H4 (cell line): ENCODE measurements around the gene PDPK1. TPM values are rescaled to one million over a fixed set of nuclear protein-coding genes. Genes with fewer than 3 reads are reported as not detected.
"Not testable (repeated sequence)": the region's sequence is repeated elsewhere in the genome, so short reads cannot be mapped to it uniquely, and the experiment has no call there.

Experiments
- DNase-seq: peaks from one replicate; pipeline ENCODE4 v3.0.0-alpha.2; 2015; ENCODE audit warnings: low spot score
- total RNA-seq: library from RNA; depleted of rRNA; stranded (reverse); fragments of >200 nt; shearing (Covaris generic); gene quantifications from 2 replicates; pipeline ENCODE4 v1.2.3, GENCODE V29; 2014

PDPK1 gene
- total RNA-seq, 1 experiment from 2014 or later = 8.2 TPM

DNA sequence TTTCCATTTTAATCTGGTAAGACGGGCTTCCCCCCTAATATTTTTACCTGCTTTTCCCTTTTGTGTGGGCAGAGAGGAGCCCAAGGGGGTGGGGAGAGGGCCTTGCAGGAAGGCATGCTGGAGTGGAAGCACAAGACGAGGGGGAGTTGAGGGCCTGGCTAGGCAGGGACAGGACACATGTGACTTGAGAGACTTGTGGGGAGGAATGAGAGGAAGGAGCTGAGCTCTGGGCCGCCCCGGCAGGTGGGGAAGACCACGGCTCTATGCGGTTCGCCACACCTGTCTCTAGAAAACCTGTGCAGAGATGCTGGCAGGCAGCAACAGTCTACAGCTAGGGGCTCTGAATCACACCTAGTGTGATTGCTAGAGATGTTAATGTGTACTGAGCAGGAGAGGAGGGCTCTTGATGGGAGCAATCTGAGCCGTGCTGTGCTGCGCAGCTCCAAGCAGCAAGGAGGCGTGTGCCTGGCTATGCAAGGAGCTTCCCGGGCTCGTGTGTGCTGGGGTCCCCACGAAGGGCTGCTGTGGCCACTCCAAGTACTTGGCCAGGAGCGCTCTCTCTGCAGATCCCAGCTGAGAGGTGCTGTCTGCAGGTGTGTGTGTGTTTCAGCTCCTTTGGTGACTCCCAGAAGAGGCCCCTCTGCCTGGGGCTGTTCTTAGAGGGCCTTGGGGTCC, 50.2 kb downstream of the PDPK1 start:
- no peak for DNase-seq

DNA sequence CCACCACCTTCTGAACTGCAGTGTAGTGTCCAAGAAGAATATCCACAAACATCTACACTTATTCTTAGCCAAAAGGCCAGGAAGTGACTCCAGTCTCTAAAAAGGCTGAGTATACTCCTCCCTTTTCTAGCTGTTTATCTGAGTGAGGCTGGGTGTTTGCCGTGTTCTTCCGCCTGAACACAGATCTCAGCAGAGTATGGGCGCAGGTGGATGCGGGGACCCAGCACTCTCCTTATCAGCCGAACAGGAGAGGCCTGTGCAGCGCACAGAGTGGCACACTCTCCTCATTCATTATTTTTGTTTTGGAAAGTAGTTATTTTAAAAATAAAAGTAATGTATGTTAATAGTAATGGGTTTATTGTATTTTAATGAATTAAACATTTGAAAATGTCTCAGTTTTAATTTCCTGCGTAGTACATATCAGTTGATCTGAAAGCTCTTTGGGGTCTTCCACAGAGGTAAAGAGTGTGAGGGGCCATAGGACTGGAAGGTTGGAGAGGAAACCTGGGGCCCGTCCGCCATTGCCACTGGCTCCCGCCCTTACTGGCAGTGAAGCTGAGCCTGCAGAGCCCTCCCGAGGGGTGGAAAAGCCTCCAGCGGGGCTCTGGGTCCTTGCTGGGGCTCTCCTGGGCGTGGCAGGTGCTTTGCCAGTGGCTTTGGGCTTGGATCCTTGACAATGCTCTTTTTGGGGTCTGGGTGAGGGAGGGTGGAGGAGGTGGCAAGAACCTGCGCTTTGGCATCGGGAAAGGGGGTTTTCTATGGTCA, 53.8 kb downstream of the PDPK1 start:
- no peak for DNase-seq

DNA sequence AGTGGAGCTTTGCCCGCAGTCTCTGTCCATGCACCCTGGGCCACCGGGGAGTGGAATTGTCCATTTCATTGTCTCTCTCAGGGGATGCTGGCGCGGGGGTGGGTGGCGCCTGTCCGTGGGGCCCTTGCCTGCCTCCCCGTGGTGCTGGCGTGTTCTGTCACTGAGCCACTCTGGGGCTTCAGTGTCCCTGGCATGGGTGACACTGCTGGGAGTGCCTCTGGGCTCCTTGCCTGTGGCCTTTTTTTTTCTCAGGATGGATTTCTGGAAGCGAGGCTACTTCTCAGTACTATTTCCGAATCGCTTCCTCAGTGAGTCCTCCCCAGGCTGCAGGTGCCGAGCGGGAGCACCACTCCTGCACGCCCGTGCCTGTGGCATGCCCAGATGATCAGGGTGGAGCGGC, 55.0 kb downstream of the PDPK1 start:
- DNase-seq = no peak

DNA sequence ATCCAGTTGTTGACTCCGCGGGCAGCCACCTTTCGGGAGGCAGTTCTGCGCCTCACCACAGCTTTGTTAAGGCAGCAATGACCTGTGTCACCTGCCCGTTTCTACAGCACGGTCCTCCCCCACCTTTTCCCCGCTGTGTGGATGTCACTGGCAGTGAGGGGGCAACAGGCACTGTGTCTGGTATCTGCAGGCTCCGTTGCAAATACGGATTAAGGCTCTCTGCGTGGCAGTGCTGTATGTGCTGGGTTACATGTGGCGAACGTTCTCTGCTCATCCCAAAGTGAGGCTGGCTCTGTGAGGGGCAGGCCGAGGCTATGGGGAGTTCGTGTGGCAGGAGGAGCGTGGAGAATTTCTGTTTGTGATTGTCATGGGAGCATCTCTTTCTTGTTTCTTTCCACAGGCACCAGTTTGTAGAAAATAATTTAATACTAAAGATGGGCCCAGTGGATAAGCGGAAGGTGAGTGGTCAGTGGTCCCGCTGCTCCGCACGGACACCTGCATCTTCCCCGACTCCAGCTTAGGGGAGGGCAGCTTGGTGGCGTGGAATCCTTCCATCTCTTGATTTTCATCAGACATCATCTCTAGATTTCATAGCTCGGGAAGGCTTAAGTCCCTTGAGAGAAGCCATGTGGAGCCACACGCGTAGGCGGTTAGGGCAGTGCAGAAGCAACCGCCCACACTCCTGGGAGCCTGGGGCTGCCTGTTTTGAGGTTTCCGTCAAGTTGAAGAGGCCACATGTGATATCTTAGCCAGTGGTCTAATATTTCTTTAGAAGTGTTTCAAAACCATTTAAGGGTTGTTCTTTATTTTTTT, 57.8 kb downstream of the PDPK1 start:
- no peak for DNase-seq

DNA sequence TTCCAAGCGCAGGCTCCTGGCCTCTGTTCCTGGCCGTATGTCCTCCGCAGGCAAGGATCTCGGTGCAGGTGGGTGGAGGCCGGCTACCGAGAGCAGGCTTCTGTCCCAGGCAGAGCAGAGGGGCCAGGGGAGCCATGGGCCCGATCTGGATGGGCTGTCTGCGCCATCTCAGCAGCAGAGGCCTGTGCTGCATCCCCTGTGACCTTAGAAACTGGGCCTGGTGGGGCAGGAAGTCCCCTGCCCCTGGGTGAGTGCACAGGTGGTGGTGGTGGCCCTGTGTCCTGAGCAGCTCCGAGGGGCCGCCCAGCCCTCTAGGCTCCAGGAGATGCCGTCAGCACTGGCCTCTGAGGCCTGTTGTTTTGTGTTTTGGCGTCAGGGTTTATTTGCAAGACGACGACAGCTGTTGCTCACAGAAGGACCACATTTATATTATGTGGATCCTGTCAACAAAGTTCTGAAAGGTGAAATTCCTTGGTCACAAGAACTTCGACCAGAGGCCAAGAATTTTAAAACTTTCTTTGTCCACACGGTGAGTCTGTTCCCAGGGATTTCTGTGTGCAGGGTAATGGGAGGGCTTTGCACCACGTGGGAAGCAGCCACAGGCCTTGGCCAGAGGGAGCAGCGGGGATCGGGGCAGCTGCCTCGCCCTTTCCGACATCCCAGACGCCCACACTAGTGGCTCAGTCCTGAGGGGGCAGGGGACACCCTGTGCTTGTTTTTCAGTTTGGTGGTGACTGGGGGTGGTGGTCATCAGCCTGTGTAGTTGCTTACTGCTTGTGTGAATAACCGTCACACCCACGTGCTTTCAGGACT, 59.1 kb downstream of the PDPK1 start:
- DNase-seq = no peak

DNA sequence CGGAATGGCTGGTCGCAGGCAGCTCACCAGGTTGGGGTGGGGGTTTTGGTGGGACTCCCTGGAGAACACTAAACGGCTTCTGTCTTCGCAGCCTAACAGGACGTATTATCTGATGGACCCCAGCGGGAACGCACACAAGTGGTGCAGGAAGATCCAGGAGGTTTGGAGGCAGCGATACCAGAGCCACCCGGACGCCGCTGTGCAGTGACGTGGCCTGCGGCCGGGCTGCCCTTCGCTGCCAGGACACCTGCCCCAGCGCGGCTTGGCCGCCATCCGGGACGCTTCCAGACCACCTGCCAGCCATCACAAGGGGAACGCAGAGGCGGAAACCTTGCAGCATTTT, 59.7 kb downstream of the PDPK1 start:
- DNase-seq = no peak

DNA sequence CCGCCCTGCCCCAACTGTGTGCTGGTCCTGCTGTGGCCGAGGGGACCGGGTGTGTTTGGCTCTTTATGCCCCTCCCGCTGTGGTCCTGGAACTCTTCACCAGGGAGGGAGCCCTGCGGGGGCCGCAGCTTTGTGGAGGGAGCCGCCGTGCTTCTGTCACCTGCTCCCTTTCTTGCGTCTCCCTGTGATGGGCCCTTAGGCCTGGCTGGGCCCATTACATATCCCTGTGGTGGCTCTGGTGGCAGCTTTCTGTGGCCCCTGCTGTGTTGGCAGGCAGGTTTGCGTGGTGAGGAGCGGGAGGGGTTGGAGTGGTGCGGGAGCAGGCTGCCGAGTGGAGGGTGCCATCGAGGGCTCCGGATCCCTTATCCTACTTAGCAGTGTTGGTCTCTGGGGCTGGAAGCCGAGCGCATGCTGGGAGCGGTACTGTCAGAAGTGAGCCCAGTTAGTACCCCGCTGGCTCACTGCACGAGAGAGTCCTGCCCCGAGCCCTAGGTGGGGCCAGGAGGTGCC, 60.4 kb downstream of the PDPK1 start:
- DNase-seq = no peak

DNA sequence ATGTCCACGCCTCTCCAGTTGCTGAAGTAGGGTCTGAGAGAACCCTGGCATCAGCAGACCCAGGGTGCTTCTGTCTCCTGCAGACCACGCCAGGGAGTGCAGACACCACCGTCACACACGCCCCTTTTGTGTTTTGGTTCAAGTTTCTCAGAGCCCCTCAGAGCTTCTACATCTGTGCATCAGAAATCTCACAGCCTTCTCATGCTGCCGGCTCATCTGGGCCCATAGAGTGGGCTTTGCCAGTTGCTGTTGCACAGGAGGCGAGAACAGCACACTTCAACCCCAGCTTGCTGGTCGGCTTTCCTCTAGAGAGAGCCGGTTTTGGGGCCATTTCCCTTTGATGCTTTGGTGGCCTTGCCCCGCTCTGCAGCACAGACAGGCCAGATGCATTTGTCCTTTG, 60.9 kb downstream of the PDPK1 start:
- DNase-seq = no peak

DNA sequence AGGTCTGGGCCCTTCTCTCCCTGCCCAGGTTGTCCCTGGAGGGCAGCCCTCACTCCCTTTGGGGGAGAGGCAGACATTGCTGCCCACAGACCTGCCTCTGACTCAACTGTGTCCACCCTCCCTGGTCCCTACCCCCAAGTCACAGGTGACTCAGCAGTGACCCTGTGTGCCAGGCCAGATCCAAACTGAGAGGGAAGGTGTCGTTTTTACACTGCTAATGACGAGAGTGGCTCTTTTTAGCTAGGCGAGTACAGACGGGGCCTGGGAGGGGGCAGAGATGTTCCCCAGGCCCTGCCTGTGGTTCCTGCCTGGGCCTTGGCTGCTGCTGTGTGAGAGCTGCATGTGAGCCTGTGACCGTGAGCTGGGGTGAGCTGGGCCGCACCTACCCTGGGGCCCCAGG, 61.3 kb downstream of the PDPK1 start:
- not testable (repeated sequence) for DNase-seq

DNA sequence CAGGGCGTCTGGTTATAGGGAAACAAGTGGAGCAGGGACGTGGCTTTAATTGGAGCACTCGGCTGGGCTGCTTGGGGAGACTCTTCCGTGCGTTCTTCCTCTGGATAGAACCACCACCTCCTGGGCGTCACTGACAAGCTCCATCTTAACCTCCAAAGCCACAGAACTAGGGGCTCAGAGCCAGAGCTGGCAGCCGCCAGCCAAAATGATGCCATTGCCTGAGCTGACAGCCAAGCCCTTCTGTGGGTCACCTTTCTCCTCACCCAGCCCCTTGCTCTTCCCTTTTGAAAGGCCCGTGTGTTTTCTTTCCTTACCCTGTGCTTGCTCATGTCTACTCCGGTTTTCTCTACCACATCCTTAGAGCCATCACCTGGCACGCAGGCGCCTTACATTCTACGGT, 62.0 kb downstream of the PDPK1 start:
- DNase-seq = not testable (repeated sequence)

DNA sequence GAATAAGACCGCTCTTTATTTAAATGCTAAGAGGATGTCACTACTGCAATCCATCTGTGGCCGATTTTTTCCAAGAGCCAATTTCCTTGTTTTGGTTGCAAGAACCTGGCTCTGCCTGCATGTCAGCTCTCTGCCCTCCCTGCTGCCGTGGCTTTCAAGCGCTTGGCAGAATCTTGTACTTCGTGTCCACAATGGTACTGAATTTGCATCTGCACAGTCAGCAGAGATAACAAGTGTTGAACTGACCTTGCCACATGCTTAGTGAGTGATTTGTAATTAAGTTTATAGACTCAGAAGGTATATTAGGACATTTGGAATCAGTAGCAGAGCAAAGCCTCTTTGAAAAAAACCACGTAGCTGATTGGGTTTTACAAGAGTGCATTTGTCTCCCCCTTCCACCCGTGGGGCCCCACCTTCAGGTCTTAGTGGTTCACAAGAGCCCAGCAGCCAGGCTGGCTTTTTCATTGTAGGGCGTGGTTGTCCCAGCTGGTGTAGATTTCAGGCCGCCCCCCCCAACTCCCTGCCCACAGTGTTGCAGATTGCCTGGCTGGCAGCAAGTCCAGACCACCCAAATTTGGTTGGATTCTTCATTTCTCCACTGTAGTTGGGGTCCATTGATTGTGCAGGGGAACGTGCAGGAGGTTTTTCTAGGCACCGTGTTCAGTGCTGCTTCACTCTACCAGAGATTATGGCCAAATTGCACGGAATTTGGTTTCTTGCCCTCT, 63.6 kb downstream of the PDPK1 start:
- not testable (repeated sequence) for DNase-seq

DNA sequence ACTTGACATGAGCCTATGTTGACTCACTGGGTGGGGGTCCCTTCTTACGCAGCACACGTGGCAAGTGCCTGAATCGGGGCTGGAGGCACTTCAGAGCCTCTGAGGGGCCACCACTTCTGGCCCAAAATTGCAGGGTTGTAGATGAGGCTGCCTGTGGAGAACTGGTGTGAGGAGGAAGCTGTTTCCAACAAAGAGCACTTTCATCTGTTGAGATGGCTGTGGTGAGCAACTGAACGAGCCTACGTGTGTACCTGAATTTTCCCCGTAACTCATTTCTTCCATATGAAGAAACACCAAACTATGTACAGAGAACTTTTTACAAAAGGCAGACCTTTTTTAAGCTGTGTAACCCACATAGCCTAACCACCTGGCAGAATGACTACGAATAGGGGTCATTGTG, 64.4 kb downstream of the PDPK1 start:
- not testable (repeated sequence) for DNase-seq

DNA sequence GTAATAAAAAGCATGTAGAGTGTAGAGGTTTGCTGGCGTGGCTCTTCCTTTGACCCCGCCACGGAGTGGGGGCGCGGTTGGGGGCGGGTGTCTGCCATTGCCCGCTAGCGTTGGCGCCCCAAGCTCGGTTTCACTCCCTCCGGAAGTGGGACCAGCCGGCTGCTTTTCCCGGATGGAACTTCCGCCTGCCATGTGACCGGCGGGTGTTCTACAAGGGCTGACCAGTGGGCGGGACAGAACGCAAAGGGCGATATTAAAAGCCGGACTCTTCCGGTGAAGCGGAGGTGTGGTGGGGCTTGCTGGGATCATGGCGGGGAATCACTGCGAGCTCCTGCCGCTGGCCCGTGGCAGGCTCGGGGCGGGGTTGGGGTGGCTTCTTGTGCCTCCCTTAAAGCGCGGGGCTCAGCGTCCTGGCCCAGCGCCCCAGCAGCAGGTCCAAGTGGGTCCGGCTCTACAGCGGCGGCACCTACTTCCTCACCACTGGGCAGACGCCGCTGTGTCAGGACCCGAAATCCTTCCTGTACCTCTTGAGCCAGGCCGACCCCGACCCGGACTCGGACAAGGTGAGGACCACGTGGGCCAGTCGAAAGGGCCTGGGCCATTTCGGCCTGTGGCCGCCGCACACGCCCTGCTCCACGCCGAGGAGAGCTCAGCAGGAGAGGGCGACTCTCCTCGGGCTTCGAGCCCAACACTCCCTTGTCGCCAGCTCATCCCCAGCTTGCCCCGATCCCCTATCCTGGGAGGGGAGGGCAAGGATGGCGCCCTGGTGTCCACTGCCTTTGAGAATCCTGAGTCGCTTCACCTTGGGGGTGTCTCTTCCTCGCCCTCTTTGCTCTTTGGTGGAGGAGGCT, 65.6 kb downstream of the PDPK1 start:
- DNase-seq = peak; percentile 94

DNA sequence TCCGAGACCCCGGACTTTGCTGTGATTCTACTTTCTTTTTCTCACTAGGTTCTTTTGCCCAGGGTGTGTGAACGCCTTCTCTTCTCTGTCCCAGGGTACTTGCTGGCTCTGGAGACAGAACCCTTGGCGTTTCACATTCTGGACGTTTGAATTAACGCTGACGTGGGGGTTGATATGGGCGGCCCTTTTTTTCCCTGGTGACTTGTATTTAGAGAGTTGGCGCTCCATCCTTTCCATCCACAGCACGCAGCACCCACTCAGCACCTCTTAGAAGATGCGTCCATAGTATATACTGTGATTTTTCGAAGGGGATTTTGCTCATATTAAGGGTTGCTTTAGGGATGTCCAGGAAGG, 66.2 kb downstream of the PDPK1 start:
- DNase-seq = not testable (repeated sequence)

DNA sequence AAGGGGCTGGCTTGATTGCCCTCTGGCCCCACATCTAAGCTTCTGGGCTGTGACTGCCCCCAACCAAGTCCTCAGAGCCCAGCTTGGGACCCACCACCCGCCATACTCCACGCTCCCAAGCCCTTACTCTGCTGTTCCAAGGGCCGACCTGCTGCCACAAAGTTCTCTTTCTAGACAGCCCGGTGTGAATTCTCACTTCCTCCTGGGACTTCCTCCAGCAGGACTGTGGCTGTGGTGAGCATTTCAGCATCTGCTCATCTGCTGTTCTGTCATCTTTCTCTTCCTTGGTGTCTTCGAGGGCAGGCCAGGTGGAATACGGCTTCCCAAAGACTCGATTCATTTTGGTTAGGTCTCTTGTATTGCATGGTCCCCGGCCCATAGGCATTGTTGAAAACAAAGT, 69.0 kb downstream of the PDPK1 start:
- not testable (repeated sequence) for DNase-seq

DNA sequence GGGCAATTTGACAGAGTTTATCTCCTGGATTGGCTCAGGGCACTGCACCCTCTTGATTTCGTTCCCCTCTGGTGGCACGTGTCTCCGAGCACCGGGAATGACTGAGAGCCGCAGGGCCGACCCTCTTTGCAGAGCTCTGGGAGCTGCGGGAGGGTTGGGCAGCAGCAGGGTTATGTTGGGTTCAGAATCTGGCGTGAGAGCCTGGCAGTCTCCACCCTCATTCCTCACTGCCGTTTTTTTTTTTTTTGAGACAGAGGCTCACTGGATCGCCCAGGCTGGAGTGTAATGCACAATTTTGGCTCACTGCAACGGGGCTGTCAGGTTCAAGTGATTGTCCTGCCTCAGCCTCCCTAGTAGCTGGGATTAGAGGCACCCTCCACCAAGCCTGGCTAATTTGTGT, 71.5 kb downstream of the PDPK1 start:
- DNase-seq = not testable (repeated sequence)

DNA sequence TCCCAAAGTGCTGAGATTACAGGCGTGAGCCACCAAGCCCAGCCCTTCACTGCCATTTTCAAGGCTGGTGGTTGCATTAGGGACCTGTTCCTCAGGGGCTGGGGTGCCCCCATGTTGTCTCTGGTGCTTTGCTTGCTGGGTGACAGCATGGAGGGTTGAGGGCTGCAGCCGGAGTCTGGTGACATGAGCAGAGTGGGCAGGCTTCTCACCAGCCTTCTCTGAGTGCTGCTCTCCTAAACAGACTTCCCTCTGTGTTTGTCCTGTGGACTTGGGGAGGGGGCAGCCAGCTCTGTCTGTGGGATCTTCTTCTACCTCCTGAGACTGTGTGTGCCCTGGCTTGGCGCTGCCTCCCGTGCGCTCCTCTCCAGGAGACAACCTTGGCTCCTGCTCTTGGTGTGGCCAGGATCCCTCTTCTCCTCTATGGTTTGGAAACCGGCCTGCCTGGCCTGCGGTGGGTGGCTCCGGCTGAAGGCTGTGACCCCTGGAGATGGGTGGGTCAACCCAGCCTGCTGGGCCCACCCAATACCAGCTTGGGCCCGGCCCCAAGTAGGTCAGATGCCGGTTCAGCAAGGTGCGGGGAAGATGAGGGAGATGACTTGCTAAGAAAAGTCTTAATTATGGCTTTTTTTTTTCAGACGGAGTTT, 72.1 kb downstream of the PDPK1 start:
- no peak for DNase-seq

DNA sequence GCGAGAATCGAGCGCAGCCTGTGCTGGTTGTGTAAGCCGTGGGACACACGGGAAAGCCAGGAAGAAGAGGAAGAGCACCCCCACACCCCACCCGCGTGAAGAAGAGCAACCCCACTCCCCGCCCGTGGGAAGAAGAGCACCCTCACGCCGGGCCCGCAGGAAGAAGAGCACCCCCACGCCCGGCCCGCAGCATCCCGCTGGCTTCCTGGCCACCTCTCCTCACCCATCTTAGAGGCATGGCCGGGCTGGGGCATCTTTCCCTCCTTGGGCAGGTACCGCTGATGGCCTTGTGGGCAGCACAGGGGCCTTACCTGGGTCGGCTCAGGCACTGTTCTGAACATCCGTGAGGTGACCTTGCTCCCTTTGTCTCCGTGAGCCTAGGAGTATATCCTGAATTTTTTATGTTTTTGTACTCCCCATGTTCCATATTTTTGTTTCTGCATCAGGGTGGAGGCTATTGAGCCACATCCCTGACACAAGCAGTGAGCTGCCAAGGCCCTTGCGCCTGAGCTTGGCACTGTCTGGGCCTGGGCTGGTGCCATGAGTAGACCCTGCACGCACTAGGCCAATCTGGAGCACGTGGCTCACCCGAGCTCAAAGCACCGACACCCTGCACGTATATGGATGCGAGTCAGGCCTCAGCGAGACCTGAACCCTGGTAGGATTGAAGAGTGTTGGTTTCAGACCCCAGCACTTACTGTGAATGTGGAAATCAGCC, 73.1 kb downstream of the PDPK1 start:
- no peak for DNase-seq

DNA sequence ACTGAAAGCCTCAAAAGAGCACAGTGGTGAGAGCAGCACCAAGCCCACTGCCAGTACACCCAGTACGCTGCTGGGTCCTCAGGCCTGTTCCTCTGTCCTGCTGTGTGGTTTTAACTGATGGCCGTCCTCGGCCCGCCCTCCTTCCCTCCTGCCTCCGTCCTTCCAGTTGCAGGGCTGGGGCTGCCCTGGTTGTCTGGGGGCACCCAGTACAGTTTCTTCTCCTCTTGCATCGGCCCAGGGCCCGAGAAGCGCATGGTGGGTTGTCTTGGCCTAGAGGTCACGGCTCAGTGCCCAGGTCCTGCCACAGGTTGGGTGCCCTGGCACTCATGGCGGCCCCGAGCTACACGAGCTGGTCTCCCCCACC, 73.7 kb downstream of the PDPK1 start:
- no peak for DNase-seq
